C4-2B (cell line): ENCODE data around the gene PLPP4.

Experiments
- CTCF ChIP-seq: fragments of 450-650 bp; conservative IDR thresholded peaks from 2 replicates; pipeline ENCODE4 v1.5.1; 2017; ENCODE audit warnings: mild to moderate bottlenecking
- ZFX ChIP-seq: fragments of 450-650 bp; IDR thresholded peaks from 2 replicates; pipeline ENCODE4 v1.6.1; 2017

GRCh38 chr10:120573355-120573754 lies 116.3 kb downstream of the PLPP4 start:
- no peak for TF ChIP-seq CTCF
- no peak for TF ChIP-seq ZFX
